Activated B cell treated with CpG ODN at 0.5 μM for 24 hours (primary cell): ENCODE measurements around the gene TSPYL1. TPM values are rescaled to one million over a fixed set of nuclear protein-coding genes. Genes with fewer than 3 reads are reported as not detected.

ENCODE experiments used
- ATAC-seq: fragments of 200-7000 bp; cut with Tn5 transposase; one replicate; pipeline ENCODE4 v1.10.0; 2021; ENCODE audit warnings: low read depth, mild to moderate bottlenecking, moderate library complexity
- CTCF ChIA-PET: fragments of 350-600 bp; sonication (Branson Sonifier 250); formaldehyde crosslinking; loops from one replicate; lab custom pipeline; 2021; ENCODE audit warnings: antibody characterized with exemption; lab: Charles Lee
- POLR2A ChIA-PET: fragments of 350-600 bp; sonication (Branson Sonifier 250); formaldehyde crosslinking; loops from one replicate; lab custom pipeline; 2021; ENCODE audit warnings: antibody characterized with exemption; lab: Charles Lee
- DNase-seq: peaks from one replicate; pipeline ENCODE4 v3.0.0; 2022
- H3K27ac Mint-ChIP-seq: one replicate; pipeline ENCODE4 v1.8.0; 2020; ENCODE audit warnings: mixed read lengths
- H3K27me3 Mint-ChIP-seq: one replicate; pipeline ENCODE4 v1.8.0; 2021; ENCODE audit warnings: mixed read lengths
- H3K36me3 Mint-ChIP-seq: one replicate; pipeline ENCODE4 v1.8.0; 2021; ENCODE audit warnings: low read depth, mixed read lengths
- H3K4me1 Mint-ChIP-seq: one replicate; pipeline ENCODE4 v1.8.0; 2021; ENCODE audit warnings: mixed read lengths
- H3K4me3 Mint-ChIP-seq: one replicate; pipeline ENCODE4 v1.8.0; 2020; ENCODE audit warnings: mild to moderate bottlenecking, mixed read lengths
- H3K9me3 Mint-ChIP-seq: one replicate; pipeline ENCODE4 v1.8.0; 2020; ENCODE audit warnings: mixed read lengths
- CTCF ChIP-seq: fragments of 200-600 bp; IDR thresholded peaks from one replicate; pipeline ENCODE4 v1.8.0; 2022; ENCODE audit warnings: antibody characterized with exemption, mild to moderate bottlenecking
- intact Hi-C: fragments of 100-400 bp; cut with micrococcal nuclease; formaldehyde crosslinking; loops from one replicate; pipeline ENCODE4 v1.15.1; 2024
- total RNA-seq: library from RNA; stranded (reverse); gene quantifications from 2 replicates; pipeline ENCODE4 v1.2.3, GENCODE V29; 2022

TSPYL1 gene
- total RNA-seq, 1 donor from 2014 or later, result 68.4 TPM

GRCh38 chr6:116266803-116267202 is 12.9 kb downstream of the TSPYL1 start:
- POLR2A ChIA-PET, result interaction anchor here (0.8 kb wide), 1 partner anchor 13 kb away, joined by 3 read pairs; the partner anchor contains the start of gene TSPYL4
- Mint-ChIP-seq H3K4me3 (no peak overlapping the region), H3K36me3 (peaks cover 33% of the 10 kb centered on the region), H3K4me1 (peaks cover 7% of the 10 kb centered on the region), H3K27ac (no peak overlapping the region), H3K27me3 (no peaks in the 10 kb centered on the region), H3K9me3 (peaks cover 11% of the 10 kb centered on the region)
- no peak for ATAC-seq
- intact Hi-C loops, result loop anchor here (5.0 kb wide), 1 partner anchor 380 kb away; no protein-coding TSS in a partner anchor
- DNase-seq, result no peak
- TF ChIP-seq CTCF, result no peak
- CTCF ChIA-PET, result interaction anchor here (1.6 to 3.2 kb wide), 3 partner anchors 268 to 296 kb away, joined by 4 to 40 read pairs (median 15); no protein-coding TSS in a partner anchor

- DNase-seq, result no peak
- ATAC-seq, result no peak
- Mint-ChIP-seq H3K27me3 (no peaks in the 10 kb centered on the region), H3K27ac (no peak overlapping the region), H3K36me3 (peaks cover 25% of the 10 kb centered on the region), H3K9me3 (peaks cover 11% of the 10 kb centered on the region), H3K4me1 (peaks cover 11% of the 10 kb centered on the region), H3K4me3 (no peak overlapping the region)
- CTCF ChIA-PET, result interaction anchor here (0.8 kb wide), 1 partner anchor 23 kb away, joined by 3 read pairs; no protein-coding TSS in a partner anchor
- no peak for TF ChIP-seq CTCF
- intact Hi-C loops, result loop anchor here (5.0 kb wide), 1 partner anchor 382 kb away; no protein-coding TSS in a partner anchor
- POLR2A ChIA-PET, result no interaction called here
These were observed 14.5 kb downstream of the TSPYL1 start for GRCh38 chr6:116265041-116265829.

GRCh38 chr6:116263353-116263752 is 16.4 kb downstream of the TSPYL1 start:
- Mint-ChIP-seq H3K27me3 (no peaks in the 10 kb centered on the region), H3K9me3 (peaks cover 11% of the 10 kb centered on the region), H3K36me3 (peaks cover 28% of the 10 kb centered on the region), H3K27ac (no peak overlapping the region), H3K4me1 (peaks cover 8% of the 10 kb centered on the region), H3K4me3 (no peak overlapping the region)
- no peak for TF ChIP-seq CTCF
- intact Hi-C loops, result no loop called here
- CTCF ChIA-PET, result no interaction called here
- POLR2A ChIA-PET, result no interaction called here
- no peak for ATAC-seq
- DNase-seq, result no peak

DNA sequence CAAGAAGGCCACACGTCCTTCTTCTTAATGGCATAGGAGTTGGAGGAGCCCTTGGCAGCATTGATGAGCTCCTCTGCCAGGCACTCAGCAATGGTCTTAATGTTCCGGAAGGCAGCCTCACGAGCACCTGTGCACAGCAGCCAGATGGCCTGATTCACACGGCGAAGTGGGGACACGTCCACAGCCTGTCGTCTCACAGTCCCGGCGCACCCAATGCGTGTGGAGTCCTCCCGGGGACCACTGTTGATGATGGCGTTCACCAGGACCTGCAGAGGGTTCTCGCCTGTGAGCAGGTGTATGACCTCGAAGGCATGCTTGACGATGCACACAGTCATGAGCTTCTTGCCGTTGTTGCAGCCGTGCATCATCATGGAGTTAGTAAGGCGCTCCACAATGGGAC is 21.2 kb downstream of the TSPYL1 start:
- H3K27me3 Mint-ChIP-seq, result no peaks in the 10 kb centered on the region
- ChIA-PET POLR2A (no interaction called here), CTCF (interaction anchor here (1.5 kb wide), 1 partner anchor 10 kb away, joined by 3 read pairs; no protein-coding TSS in a partner anchor)
- DNase-seq, result no peak
- H3K27ac Mint-ChIP-seq, result no peak overlapping the region
- TF ChIP-seq CTCF, result no peak
- H3K9me3 Mint-ChIP-seq, result peaks cover 8% of the 10 kb centered on the region
- peaks cover 16% of the 10 kb centered on the region for H3K36me3 Mint-ChIP-seq
- intact Hi-C loops, result no loop called here
- peaks cover 4% of the 10 kb centered on the region for H3K4me1 Mint-ChIP-seq
- H3K4me3 Mint-ChIP-seq, result no peak overlapping the region
- ATAC-seq, result no peak

DNA sequence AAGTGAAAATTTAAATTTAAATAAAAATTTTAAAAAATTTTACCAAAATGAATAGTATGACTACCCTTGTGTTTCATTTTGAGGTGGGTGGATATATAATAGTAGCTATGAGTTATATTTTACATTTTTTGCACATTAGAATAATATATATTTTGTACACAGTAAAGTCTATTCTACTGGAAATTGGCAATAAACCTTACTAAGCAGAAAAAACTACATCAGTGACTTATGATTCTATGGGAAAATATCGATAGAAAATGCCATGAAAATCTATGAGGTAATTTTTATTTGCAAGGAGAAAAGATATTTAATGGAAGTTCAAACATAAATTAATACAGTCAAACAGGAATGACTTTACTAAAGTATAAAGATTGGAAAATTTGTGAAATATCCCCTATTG is 23.0 kb downstream of the TSPYL1 start:
- TF ChIP-seq CTCF, result no peak
- Mint-ChIP-seq H3K27ac (no peak overlapping the region), H3K36me3 (peaks cover 5% of the 10 kb centered on the region), H3K27me3 (no peaks in the 10 kb centered on the region), H3K9me3 (no peaks in the 10 kb centered on the region), H3K4me1 (peaks cover 4% of the 10 kb centered on the region), H3K4me3 (no peak overlapping the region)
- POLR2A ChIA-PET, result no interaction called here
- DNase-seq, result no peak
- intact Hi-C loops, result no loop called here
- CTCF ChIA-PET, result interaction anchor here (1.0 kb wide), 1 partner anchor 22 kb away, joined by 3 read pairs; no protein-coding TSS in a partner anchor
- ATAC-seq, result no peak
